ENCODE results near the gene RAB5B. TPM values are rescaled to one million over a fixed set of nuclear protein-coding genes. Genes with fewer than 3 reads are reported as not detected.

Gene RAB5B
- total RNA-seq, 5 donors from 2014 or later (not counting 1 experiment from before 2014, with no cell fraction given): 58.6 to 99.8 (median 85.7) TPM

- H3K4me1 Mint-ChIP-seq: peaks cover 21 to 24% (median 24%) of the 10 kb centered on the region in 3 donors
- 100% methylated on average over 1 of the region's 2 CpGs for WGBS (ENCODE audit: insufficient coverage)
- H3K27me3 Mint-ChIP-seq: no peaks in the 10 kb centered on the region
- Histone ChIP-seq H3K9me3 (no peaks in the 10 kb centered on the region), H3K4me3 (ENCODE audit: control insufficient read depth in 1 of 2, extremely low read depth in 1 of 2, low read length in 1 of 2) (no peak overlapping the region), H3K27me3 (replicated peaks in 1 of 2; ENCODE audit: control insufficient read depth in 2 of 2, extremely low read depth in 1 of 2, insufficient read depth in 2 of 2, low read length in 1 of 2) (no peaks in the 10 kb centered on the region), H3K27ac (ENCODE audit: low read length) (no peak overlapping the region), H3K36me3 (ENCODE audit: control insufficient read depth in 2 of 2, extremely low read depth in 1 of 2, insufficient read depth in 1 of 2, low read length in 1 of 2) (no peaks in the 10 kb centered on the region), H3K4me1 (ENCODE audit: control insufficient read depth in 1 of 2, extremely low read depth in 1 of 2, insufficient read depth in 2 of 2, low read length in 2 of 2) (peaks cover 6 to 16% of the 10 kb centered on the region in 2 experiments)
- H3K36me3 Mint-ChIP-seq: peaks cover 7% of the 10 kb centered on the region
- DNase-seq: no peak
- ChIA-PET POLR2A (interaction anchor here in 1 of 2 donors (0.5 kb wide), 1 partner anchor 342 kb away, joined by 5 read pairs; no protein-coding TSS in a partner anchor), CTCF (interaction anchor here (1.0 to 1.4 kb wide), 3 partner anchors 10 to 37 kb away, joined by 3 to 4 read pairs (median 4); no protein-coding TSS in a partner anchor)
- no peaks in the 10 kb centered on the region for H3K9me3 Mint-ChIP-seq
- H3K4me3 Mint-ChIP-seq: no peak overlapping the region
- H3K27ac Mint-ChIP-seq: no peak overlapping the region
- no peak for ATAC-seq (replicated peaks in 1 of 4)
These were observed 36.3 kb downstream of the RAB5B start for GRCh38 chr12:56010111-56010570.

GRCh38 chr12:56011509-56012090 is 37.7 kb downstream of the RAB5B start:
- H3K4me3 Mint-ChIP-seq: no peak overlapping the region
- ChIA-PET CTCF (interaction anchor here (1.0 to 1.4 kb wide), 2 partner anchors 9 to 16 kb away, joined by 3 read pairs; no protein-coding TSS in a partner anchor), POLR2A (interaction anchor here in 1 of 2 donors (0.6 kb wide), 1 partner anchor 1711 kb away, joined by 6 read pairs; no protein-coding TSS in a partner anchor)
- Histone ChIP-seq H3K27ac (ENCODE audit: low read length) (no peak overlapping the region), H3K27me3 (replicated peaks in 1 of 2; ENCODE audit: control insufficient read depth in 2 of 2, extremely low read depth in 1 of 2, insufficient read depth in 2 of 2, low read length in 1 of 2) (no peaks in the 10 kb centered on the region), H3K36me3 (ENCODE audit: control insufficient read depth in 2 of 2, extremely low read depth in 1 of 2, insufficient read depth in 1 of 2, low read length in 1 of 2) (no peaks in the 10 kb centered on the region), H3K4me1 (ENCODE audit: control insufficient read depth in 1 of 2, extremely low read depth in 1 of 2, insufficient read depth in 2 of 2, low read length in 2 of 2) (peaks cover 6 to 12% of the 10 kb centered on the region in 2 experiments), H3K4me3 (ENCODE audit: control insufficient read depth in 1 of 2, extremely low read depth in 1 of 2, low read length in 1 of 2) (no peak overlapping the region), H3K9me3 (no peaks in the 10 kb centered on the region)
- peaks cover 7% of the 10 kb centered on the region for H3K36me3 Mint-ChIP-seq
- no peak for ATAC-seq (replicated peaks in 1 of 4)
- no peaks in the 10 kb centered on the region for H3K27me3 Mint-ChIP-seq
- no peak overlapping the region for H3K27ac Mint-ChIP-seq
- WGBS (ENCODE audit: insufficient coverage): no CpG with 5 or more reads among the region's 2 CpGs
- peaks cover 16 to 18% (median 16%) of the 10 kb centered on the region in 3 donors for H3K4me1 Mint-ChIP-seq
- H3K9me3 Mint-ChIP-seq: no peaks in the 10 kb centered on the region
- DNase-seq: no peak

DNA sequence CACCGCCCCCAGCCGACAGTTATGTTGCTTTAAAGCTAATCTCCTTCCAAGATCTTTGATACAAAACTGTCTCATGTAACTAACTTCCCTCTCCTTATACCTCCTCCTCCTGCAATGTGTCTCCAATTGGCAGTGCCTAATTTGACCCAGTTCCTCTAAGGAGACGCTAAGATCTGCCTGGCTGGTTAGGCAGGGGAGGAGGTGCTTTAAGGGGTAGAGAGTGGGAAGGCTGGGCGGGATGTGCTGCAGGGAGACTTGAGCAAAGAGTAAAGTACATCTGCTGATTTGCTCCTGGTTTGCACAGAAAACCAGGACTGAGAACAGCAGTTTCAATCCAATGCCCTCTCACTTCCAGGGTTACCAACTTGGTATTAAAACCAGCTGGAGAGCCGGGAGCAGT is 39.6 kb downstream of the RAB5B start:
- H3K9me3 Mint-ChIP-seq: no peaks in the 10 kb centered on the region
- Histone ChIP-seq H3K4me1 (ENCODE audit: control insufficient read depth in 1 of 2, extremely low read depth in 1 of 2, insufficient read depth in 2 of 2, low read length in 2 of 2) (no peaks in the 10 kb centered on the region), H3K27me3 (replicated peaks in 1 of 2; ENCODE audit: control insufficient read depth in 2 of 2, extremely low read depth in 1 of 2, insufficient read depth in 2 of 2, low read length in 1 of 2) (no peaks in the 10 kb centered on the region), H3K9me3 (no peaks in the 10 kb centered on the region), H3K36me3 (ENCODE audit: control insufficient read depth in 2 of 2, extremely low read depth in 1 of 2, insufficient read depth in 1 of 2, low read length in 1 of 2) (no peaks in the 10 kb centered on the region), H3K4me3 (ENCODE audit: control insufficient read depth in 1 of 2, extremely low read depth in 1 of 2, low read length in 1 of 2) (no peak overlapping the region), H3K27ac (ENCODE audit: low read length) (no peak overlapping the region)
- H3K4me1 Mint-ChIP-seq: peaks cover 5 to 6% (median 6%) of the 10 kb centered on the region in 3 donors
- ATAC-seq (replicated peaks in 1 of 4) (no peak), DNase-seq (no peak)
- H3K27me3 Mint-ChIP-seq: no peaks in the 10 kb centered on the region
- no peak overlapping the region for H3K4me3 Mint-ChIP-seq
- 100% methylated on average over 2 of the region's 5 CpGs for WGBS (ENCODE audit: insufficient coverage)
- peaks cover 7% of the 10 kb centered on the region for H3K36me3 Mint-ChIP-seq
- CTCF ChIA-PET: interaction anchor here in 1 of 2 donors (0.6 kb wide), 1 partner anchor 383 kb away, joined by 4 read pairs; no protein-coding TSS in a partner anchor
- H3K27ac Mint-ChIP-seq: no peak overlapping the region
- POLR2A ChIA-PET: no interaction called here

GRCh38 chr12:56014205-56014604 is 40.3 kb downstream of the RAB5B start:
- H3K27ac Mint-ChIP-seq: no peak overlapping the region
- POLR2A ChIA-PET: no interaction called here
- CTCF ChIA-PET: interaction anchor here (0.7 to 0.8 kb wide), 2 partner anchors 18 kb away, joined by 3 read pairs; no protein-coding TSS in a partner anchor

DNA sequence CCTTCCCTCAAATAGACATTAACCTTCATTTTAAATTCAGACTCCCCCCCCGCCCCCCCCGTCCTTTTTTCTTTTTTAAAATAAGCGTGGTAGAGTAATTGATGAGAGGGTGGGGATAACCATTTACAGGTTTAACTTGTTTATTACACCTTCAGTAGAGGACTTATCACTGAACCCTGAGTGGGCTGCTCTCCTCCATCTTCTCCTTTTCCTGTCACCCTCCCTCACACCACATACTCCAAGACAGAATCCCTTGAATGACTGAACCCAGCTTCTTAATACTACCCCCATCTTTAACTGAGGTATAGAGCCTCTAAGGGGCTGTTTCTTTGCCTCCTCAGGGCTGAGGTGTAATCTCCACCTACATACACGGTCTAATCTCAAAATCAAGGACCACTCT is 43.3 kb downstream of the RAB5B start:
- peaks cover 3% of the 10 kb centered on the region for H3K36me3 Mint-ChIP-seq
- Histone ChIP-seq H3K27ac (ENCODE audit: low read length) (no peak overlapping the region), H3K9me3 (no peaks in the 10 kb centered on the region), H3K4me1 (ENCODE audit: control insufficient read depth in 1 of 2, extremely low read depth in 1 of 2, insufficient read depth in 2 of 2, low read length in 2 of 2) (peaks cover 11 to 20% of the 10 kb centered on the region in 2 experiments), H3K27me3 (replicated peaks in 1 of 2; ENCODE audit: control insufficient read depth in 2 of 2, extremely low read depth in 1 of 2, insufficient read depth in 2 of 2, low read length in 1 of 2) (no peaks in the 10 kb centered on the region), H3K4me3 (ENCODE audit: control insufficient read depth in 1 of 2, extremely low read depth in 1 of 2, low read length in 1 of 2) (no peak overlapping the region), H3K36me3 (ENCODE audit: control insufficient read depth in 2 of 2, extremely low read depth in 1 of 2, insufficient read depth in 1 of 2, low read length in 1 of 2) (no peaks in the 10 kb centered on the region)
- H3K9me3 Mint-ChIP-seq: no peaks in the 10 kb centered on the region
- no peak overlapping the region for H3K4me3 Mint-ChIP-seq
- ChIA-PET POLR2A (no interaction called here), CTCF (no interaction called here)
- no peaks in the 10 kb centered on the region for H3K27me3 Mint-ChIP-seq
- DNase-seq (no peak), ATAC-seq (replicated peaks in 1 of 4) (no peak)
- no peak overlapping the region for H3K27ac Mint-ChIP-seq
- H3K4me1 Mint-ChIP-seq: peaks cover 16 to 23% (median 17%) of the 10 kb centered on the region in 3 donors
- no CpG with 5 or more reads among the region's 4 CpGs for WGBS (ENCODE audit: insufficient coverage)

More at GRCh38 chr12:56014205-56014604, 40.3 kb downstream of the RAB5B start:
- Mint-ChIP-seq H3K27me3 (no peaks in the 10 kb centered on the region), H3K36me3 (peaks cover 7% of the 10 kb centered on the region), H3K4me1 (peaks cover under 1 to 2% (median under 1%) of the 10 kb centered on the region in 3 donors), H3K9me3 (no peaks in the 10 kb centered on the region), H3K4me3 (no peak overlapping the region)
- H3K9me3 ChIP-seq: no peaks in the 10 kb centered on the region
- H3K4me1 ChIP-seq (ENCODE audit: control insufficient read depth in 1 of 2, extremely low read depth in 1 of 2, insufficient read depth in 2 of 2, low read length in 2 of 2): no peaks in the 10 kb centered on the region
- no peak overlapping the region for H3K27ac ChIP-seq (ENCODE audit: low read length)
- no peaks in the 10 kb centered on the region for H3K36me3 ChIP-seq (ENCODE audit: control insufficient read depth in 2 of 2, extremely low read depth in 1 of 2, insufficient read depth in 1 of 2, low read length in 1 of 2)
- 38% methylated on average over 1 of the region's 2 CpGs for WGBS (ENCODE audit: insufficient coverage)
- DNase-seq: no peak
- H3K27me3 ChIP-seq (replicated peaks in 1 of 2; ENCODE audit: control insufficient read depth in 2 of 2, extremely low read depth in 1 of 2, insufficient read depth in 2 of 2, low read length in 1 of 2): no peaks in the 10 kb centered on the region
- no peak overlapping the region for H3K4me3 ChIP-seq (ENCODE audit: control insufficient read depth in 1 of 2, extremely low read depth in 1 of 2, low read length in 1 of 2)
- no peak for ATAC-seq (replicated peaks in 1 of 4)

DNA sequence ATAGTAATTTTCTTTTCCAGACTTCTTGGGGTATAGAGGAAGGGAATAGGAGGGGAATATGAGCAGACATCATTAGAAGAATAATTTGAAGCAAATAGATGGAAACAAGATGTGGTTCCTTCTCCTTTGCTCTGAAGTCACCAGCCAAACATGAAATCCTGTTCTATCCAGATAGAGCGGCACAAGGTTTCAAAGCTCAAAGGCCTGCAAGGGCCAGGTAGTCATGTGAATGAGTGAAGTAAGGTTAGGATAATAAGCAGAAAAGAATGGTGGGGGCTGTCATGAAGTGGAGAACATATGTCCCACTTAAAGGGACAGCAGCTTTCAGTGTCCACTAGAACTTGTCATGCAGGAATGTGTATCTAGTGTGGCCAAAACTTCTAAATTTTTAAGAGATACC is 44.5 kb downstream of the RAB5B start:
- 100% methylated on average over 1 of the region's 1 CpG for WGBS (ENCODE audit: insufficient coverage)
- no peak for DNase-seq
- Histone ChIP-seq H3K9me3 (no peaks in the 10 kb centered on the region), H3K36me3 (ENCODE audit: control insufficient read depth in 2 of 2, extremely low read depth in 1 of 2, insufficient read depth in 1 of 2, low read length in 1 of 2) (no peaks in the 10 kb centered on the region), H3K27ac (ENCODE audit: low read length) (no peak overlapping the region), H3K27me3 (replicated peaks in 1 of 2; ENCODE audit: control insufficient read depth in 2 of 2, extremely low read depth in 1 of 2, insufficient read depth in 2 of 2, low read length in 1 of 2) (no peaks in the 10 kb centered on the region), H3K4me3 (ENCODE audit: control insufficient read depth in 1 of 2, extremely low read depth in 1 of 2, low read length in 1 of 2) (no peak overlapping the region), H3K4me1 (ENCODE audit: control insufficient read depth in 1 of 2, extremely low read depth in 1 of 2, insufficient read depth in 2 of 2, low read length in 2 of 2) (peaks cover 13 to 22% of the 10 kb centered on the region in 2 experiments)
- Mint-ChIP-seq H3K4me1 (peaks cover 19 to 30% (median 20%) of the 10 kb centered on the region in 3 donors), H3K27me3 (no peaks in the 10 kb centered on the region), H3K36me3 (peaks cover 3% of the 10 kb centered on the region), H3K9me3 (no peaks in the 10 kb centered on the region), H3K4me3 (no peak overlapping the region), H3K27ac (peak overlapping the region in 1 of 2 donors; percentile 39)
- ATAC-seq (replicated peaks in 1 of 4): no peak
- ChIA-PET POLR2A (no interaction called here), CTCF (interaction anchor here in 1 of 2 donors (0.6 kb wide), 1 partner anchor 10 kb away, joined by 3 read pairs; no protein-coding TSS in a partner anchor)
